GM12874 (cell line): ENCODE data around the gene RALGAPA1.

Experiments
- CTCF ChIP-seq: IDR thresholded peaks from 2 replicates; pipeline ENCODE4 v1.5.1; 2011; ENCODE audit warnings: low read depth, mild to moderate bottlenecking, control low read depth, low read length, moderate library complexity; ENCODE audit not compliant: insufficient read depth

Gene RALGAPA1

DNA sequence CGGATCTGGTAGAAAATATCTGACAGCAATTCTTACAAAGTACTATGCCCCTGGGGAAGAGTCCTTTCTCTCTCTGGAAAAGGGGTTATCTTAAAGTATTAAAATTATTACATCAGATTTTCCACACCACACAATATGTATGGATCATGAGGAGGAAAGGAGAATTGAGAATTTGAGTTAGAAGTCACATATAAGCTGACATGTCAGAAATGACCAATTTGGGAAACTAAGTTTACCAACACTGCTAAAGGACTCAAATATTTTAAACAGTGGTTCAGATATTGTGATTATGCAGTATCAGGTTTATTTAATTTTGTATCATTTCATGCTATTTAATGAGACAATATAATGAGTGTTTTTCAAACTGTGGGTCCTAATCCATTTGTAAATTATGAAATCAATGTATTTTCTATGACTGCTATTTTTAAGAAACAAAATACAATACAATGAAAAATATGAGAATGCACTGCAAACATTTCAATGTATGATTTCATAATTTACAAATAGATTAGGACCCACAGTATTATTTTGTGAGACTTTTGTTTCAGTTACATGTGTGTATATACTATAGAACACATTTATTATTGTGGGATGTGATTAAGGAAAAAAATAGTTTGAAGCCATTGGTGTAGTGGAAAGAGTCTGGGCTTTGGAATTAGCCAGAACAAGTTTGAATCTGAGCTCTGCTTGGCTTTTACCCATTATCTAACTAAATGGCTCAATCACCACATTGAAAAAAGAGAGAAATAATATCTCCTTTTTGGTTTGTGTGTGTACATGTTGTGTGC lies 276.9 kb downstream of the RALGAPA1 start:
- TF ChIP-seq CTCF = no peak

- TF ChIP-seq CTCF = no peak
These were observed 282.1 kb downstream of the RALGAPA1 start for GRCh38 chr14:35526962-35527361.

DNA sequence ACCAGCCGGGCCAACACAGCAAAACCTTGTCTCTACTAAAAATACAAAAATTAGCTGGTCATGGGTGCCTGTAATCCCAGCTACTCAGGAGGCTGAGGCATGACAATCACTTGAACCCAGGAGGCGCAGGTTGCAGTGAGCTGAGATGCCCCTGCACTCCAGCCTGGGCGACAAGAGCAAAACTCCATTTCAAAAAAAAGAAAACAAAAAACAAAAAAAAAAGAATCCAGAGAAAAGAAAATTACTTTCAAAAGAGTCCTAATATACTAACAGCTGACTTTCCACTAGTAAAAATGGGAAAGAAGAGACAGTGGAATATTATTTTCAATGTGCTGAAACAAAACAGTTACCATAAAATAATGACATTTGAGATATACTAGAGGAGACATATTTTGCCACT lies 283.4 kb downstream of the RALGAPA1 start:
- no peak for TF ChIP-seq CTCF

GRCh38 chr14:35519986-35520385 lies 289.1 kb downstream of the RALGAPA1 start:
- no peak for TF ChIP-seq CTCF

- no peak for TF ChIP-seq CTCF
These were observed 293.2 kb downstream of the RALGAPA1 start for GRCh38 chr14:35515916-35516315.

GRCh38 chr14:35512765-35513164 lies 296.3 kb downstream of the RALGAPA1 start:
- TF ChIP-seq CTCF = no peak

- no peak for TF ChIP-seq CTCF
These were observed 299.2 kb downstream of the RALGAPA1 start for GRCh38 chr14:35509846-35510245.

DNA sequence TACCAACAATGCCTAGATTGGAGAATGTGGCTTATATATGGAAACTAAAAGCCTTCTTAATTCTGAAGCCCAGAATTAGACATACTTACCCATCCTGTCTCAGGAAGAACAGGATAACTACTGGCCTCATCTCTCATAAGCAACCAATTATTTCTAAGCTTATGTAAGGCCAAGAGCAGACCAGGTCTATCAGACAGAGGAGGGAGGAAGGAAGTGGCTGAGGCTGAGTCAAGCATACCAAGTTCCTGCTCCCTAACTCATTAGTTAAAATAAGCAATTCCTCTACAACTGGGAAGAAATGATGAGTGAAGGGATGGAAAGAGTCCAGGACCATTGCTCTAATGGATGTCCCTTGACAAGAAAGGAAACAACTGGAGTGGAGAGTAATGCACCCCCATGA lies 302.2 kb downstream of the RALGAPA1 start:
- TF ChIP-seq CTCF = no peak
